HG02623 (cell line): ENCODE results near the gene LRPAP1.

Experiments used
- ATAC-seq: cut with Tn5 transposase; IDR thresholded peaks from one replicate; pipeline ENCODE4 v1.9.1; 2021; ENCODE audit warnings: moderate library complexity; ENCODE audit not compliant: unreplicated experiment

Gene LRPAP1

DNA sequence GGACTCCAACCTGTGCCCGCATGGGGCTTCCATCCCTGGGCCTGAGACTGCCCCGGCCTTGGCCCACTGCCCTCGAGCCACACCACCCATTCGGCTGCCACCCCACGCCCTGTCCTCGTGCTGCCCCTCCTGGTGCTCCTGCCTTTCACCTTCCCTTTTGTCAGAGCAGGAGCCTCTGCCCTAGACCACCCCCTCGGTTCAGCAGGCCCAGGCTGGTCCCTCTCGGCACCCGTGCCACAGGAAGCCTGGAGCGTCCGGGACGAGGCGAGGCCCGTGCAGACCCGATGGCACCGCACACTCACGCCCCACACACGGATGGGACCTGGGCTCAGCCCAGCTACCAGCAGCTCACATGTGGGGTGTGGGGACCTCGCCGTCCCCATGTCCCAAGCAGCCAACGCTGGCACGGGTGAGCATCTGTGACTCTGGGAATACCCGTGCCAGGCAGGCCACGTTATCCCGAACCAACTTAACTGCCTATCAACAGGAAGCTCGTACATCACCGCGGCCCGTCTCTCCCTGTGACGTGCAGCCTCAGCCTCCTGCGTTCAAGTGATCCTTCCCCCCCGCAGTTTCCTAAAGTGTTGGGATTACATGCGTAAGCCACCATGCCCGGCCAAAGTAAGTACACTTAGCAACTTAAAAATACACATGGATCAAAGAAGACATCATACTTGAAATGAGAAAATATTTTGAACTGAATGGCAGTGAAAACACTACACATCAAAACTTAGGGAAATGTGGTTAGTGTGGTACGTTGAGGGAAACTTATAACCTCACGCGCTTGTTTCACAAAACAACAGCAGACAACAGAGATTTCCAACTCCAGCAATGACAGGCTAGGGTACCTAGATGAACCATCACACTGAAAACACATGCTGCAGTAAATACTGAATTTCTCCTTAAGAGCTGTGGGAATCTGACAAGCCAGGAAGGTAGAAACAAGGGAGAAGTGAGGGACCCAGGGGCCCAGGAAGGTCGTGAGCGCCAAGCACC, 29.0 kb downstream of the LRPAP1 start:
- no peak for ATAC-seq

DNA sequence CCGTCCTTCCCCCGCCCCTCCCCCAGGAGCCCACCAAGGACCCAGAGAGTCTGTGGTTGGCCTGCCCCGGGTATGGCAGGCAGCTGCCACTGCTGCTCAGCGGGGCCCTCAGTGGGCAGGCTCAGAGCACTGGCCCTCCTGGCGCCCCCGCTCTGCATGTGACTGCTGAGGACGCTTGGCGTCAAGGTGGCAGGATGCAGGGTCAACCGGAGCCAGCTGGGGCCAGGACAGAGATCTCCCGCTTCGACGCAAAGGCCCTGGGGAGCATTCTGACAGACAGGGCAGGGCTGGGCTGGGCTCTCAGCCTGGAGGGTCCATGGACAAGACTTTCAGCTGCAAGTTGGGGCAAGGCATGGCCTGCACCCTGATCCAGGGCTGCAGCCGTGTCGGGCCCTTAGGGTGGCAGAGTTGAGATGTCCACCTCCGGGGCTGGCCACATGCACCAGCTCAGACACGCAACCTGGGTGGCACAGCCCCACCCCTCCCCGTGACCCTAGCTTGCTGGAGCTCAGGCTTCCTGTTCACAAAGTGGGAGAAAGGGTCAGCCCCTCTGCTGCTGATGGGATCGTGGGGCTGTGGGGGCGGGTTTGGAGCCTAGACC, 30.3 kb downstream of the LRPAP1 start:
- ATAC-seq, result no peak

DNA sequence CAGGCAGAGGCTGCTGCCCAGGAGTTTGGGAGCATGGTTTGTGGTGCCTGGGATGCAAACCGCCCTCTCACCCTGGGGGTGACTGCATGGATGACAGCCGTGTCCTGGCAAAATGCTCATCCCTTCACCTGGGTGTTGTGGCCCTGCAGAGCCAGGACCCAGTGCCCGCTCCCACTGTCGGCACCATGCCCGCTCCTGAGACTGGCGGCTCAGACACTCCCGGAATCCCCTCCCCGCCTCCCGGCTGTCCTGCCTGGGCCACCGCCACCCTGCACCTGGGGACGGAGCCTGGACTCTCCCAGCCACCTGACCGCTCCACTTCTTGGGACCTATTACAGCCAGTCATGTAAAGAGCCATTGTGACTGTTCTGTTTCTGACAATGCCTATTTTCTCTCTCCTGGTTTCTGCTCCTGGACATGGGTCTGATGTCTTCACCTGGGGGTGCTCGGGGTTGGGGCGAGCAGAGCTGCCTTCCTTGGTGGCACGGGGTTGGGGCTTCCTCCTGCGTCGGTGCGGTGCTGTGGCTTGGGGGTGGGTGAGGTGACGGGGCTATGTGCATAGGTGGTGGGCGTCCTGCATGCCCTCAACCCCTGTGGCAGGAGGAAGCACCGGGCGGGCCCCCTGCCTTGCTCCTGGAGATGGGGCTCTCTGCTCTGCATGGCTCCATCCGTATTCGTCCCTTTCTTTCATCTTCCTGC, 30.9 kb downstream of the LRPAP1 start:
- ATAC-seq, result no peak

DNA sequence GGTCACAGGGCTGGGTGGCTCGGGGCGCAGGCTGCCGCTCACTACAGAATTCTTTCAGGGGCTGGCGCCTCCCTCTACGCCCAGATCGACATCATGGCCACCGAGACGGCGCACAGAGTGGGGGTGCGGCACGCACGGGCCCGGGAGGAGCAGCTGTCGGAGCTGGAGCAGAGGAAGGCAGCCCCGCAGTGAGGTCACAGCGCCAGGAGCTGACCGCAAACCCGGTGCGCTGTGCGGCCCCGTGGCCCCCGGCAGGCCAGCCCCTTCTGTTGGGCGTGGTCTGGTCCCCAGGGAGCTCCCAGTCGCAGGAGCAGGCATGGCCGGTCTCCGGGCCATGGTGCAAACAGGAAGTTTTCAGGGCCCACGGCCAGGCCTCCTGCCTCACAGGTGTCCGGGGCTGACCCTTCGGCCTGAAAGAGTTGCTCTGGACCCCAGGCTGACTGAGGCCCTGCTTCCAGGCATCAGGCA, 31.6 kb downstream of the LRPAP1 start:
- ATAC-seq, result no peak

DNA sequence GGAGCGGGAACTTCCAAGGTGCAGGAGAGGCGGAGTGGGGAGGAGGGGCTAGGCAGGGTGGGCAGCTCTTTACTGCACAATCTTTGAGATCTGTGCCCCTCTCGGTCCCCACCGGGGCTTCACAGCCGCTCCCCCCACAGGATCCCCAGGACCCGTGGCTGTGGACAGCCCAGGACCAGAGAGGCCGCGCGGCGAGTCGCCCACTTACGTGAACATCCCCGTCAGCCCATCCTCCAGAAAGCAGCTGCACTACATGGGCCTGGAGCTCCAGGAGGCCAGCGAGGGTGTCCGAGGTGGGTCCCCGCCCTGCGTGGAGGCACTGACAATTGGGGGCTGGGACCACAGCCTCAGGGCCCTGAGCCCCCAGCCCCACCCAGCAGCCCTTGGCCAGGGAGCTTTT, 32.1 kb downstream of the LRPAP1 start:
- no peak for ATAC-seq

DNA sequence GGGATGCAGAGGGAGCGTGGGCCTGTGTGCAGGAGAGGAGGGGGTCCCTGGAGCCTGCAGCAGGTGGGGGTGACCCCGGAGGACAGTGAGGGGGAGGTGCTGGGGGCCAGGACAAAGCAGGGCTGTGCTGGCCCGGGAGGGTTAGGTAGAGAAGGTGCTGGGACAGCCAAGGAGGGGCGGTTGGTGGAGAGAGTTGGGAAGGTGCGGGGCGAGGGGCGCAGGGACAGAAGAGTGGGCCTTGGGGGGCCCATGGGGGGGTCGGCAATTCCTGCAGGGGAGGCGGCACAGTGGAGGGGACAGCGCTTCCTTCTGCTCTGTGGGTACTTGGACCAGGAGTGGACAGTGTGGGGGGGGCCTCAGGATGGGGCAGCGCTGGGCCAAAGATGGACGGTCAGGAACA, 32.5 kb downstream of the LRPAP1 start:
- no peak for ATAC-seq

DNA sequence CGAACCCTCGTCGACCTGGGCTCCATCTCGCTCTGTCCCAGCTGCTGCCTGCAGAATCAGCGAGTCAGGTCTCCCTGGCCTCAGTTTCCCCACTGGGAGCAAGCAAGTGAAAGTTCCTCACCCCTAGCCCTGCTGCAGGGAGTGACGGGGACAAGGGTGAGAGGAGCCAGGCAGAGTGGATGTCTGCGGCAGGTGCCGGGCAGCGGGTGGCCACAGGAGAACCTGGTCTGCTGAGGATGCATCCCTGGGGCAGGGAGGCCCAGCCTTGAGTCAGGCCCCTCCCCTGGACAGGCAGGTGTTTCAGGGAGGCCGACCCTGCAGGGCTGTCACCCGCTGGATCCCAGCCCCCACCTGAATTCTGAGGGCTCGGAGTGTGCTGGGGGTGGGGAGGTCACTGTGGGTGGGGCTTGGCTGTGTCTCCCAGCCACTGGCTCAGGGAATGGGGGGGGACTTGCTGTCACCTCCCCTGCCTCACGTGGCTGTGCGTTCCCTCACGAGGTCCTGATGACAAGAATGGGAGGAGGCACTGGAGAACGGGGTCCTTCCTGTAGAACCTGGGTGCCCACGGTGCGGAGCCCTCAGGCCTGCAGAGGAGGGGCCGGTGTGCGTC, 33.2 kb downstream of the LRPAP1 start:
- no peak for ATAC-seq

DNA sequence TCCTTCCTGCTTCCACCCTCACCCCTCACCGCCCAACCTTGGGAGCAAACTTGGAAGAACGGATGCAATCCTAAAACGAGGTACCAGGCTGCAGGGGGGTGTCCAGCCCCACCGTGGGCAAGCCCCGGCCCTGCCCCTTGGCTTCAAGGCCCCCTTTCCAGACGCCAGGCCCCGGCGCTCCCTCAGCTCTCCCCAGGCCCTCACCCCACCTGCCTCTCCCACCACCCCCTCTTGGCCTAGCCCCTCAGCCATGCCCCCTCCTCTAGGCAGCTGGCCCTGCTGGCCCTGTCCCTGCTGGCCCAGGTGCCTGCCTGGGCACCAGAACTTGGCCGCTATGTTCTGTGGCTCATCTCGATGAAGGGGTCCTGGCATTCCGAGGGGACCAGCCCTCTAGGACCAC, 33.8 kb downstream of the LRPAP1 start:
- no peak for ATAC-seq

DNA sequence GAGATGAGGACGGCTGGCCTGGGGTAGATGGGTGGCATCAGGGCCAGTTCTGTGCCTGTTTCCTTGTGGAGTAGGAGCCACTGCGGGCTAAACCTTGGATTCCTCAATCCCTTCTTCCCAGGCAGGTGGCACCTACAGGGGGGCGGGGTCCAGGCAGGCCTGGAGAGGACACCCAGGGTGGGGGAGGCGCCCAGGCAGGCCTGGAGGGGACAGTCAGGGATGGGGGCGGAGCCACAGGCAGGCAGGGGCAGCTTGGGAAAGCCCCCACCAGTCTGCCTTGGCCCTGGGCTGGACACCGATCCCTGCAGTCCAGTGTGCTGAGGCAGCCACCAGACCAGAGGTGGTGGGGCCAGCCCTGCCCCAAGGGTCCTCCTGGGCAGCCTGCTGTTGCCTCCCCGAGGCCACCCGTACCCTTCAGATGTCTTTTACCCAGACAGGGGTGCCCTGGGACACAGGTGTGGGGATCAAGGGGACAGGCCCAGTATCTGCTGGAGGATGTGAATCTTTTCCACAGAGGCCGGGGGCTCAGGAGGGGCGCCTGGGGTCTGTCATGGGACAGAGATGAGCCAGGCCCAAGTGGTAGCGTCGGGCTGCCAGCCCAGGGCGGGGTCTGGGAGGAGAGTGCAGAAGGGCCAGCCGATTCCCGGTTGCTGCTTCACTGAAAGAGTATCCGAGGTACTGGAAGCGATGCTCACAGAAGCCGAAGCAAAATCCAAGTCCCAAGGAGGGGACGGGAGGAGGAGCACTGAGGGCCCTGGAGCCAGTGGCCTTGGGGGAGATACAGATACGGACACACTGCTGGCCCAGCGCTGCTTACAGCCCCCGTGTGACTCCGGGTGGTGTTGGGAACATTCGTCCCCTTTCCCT, 34.5 kb downstream of the LRPAP1 start:
- no peak for ATAC-seq

DNA sequence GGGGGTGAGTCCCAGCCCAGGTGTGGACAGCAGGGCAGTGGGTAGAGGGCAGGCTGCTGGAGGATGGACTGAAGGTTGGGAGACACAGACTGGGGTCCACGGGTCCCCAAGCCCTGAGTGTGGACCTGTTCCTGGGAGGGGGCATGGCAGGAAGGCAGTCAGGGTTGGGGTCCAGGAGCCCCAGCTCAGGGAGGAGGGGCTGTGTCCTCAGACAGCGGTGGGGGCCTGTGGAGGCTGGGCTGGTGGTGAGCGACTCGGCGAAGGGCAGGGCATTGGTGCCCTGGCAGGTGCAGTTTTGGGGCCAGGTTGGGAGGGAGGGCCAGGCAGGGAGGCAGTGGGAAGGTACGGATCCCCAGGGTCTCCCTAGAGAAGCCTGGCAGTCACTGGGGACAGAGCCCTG, 35.1 kb downstream of the LRPAP1 start:
- ATAC-seq, result no peak

DNA sequence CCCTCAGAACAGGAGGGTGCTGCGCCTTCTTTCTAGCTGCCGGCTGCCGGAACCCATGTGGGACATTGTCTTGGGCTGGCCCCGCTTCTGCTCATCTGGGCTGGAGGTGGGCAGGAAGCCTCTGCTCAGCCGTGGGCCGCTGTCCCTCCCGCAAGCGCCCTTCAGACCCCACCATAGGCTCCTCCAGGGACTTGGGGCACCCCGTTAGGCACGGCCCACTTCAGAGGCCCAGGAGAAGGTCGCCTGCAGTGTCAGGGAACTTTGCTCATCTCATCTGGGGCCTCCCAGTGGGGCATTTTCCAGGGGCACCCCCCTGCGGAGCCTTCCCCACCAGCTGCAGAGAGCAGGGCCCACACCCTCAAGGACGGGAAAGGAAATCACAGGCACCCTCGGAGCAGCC, 36.2 kb downstream of the LRPAP1 start:
- ATAC-seq, result no peak

DNA sequence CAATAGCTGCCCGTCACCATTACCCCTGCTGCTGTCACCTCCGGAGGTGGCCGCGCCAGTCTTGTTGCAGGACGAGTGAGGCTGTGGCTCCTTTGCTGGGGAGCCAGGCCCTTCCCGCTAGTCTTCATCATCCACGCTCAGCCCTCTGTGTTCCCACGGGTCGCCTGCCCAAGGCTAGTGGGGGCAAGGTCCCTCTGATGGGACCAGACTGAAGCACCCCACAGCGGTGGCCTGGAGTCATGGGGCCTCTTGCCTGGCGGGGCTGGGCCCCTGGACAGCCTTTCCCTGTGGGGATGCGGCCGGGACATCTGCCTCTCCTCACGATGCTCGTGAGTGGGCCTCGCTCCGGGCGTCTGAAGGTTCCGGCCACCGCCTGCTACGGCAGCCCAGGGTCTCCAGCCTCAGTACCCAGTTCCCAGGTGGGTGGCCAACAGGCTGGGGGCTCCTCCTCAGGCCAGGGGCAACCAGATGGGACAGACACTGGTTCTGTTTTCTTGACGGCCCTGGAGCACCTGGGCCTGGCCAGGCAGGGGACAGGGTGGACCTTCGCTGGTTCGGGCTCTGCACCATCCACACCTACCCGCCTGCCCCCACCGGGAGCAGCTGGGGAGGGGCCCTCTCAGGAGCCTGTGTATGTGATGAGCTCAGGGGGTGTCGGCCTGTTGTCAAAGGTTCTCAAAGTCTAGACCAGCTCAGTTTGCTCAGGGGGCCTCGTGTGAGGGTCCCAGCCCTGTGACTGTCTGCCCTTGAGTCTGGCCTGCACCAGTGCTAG, 36.8 kb downstream of the LRPAP1 start:
- ATAC-seq, result no peak

DNA sequence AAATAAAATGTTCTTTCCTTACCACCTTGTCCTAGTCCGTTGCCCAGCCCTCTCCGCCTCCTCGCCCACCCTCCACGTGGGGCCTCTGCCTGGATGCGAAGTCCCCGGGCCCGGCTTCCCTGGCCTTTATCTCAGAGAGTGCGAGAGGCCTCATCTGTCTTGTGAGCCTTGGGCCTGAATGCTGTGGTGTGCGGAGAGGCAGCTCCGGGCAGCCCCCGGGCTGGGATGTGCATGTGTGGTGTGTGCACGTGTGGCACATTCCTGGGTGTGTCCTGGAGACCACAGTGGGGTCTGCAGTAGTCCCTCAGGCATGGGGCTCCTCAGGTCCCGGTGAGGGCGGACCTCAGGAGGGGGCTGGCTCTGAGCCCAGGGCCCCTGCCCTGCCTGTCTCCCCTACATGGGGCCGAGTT, 37.8 kb downstream of the LRPAP1 start:
- ATAC-seq, result no peak

DNA sequence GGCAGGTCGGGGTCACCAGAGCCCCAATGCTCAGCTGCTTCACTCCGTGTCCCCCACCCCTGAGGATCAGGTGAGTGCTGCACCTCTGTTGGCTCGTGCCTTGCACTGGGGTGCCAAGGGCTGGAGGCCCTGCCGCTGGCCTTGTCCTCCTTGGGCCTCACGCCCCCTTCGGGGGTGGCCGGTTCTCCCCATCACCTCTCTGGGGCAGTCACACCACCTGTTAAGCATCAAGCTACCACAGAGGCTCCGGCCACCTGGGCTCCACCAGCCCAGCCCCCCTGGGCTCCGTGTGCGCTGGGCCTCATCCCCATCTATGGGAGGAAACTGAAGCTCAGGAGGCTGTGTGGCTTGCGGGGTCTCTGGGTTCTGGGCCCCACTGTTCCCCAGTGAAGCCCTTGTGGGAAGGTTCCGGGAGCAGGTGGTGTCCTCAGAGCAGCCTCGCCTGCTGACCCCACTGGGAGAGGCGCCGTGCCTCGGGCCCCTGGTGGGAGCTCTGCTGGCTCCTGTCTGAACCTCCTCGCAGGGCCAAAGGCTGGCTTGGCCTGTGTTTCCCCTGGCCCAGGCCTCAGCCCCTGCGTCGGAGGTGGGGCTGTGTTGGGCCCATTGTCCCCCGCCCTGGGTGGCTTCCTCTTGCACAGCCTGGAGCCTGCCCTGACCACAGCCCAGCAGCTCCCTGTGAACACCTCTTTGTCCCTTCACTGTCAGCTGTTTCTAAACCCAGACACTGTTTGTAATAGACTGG, 38.3 kb downstream of the LRPAP1 start:
- ATAC-seq, result no peak

DNA sequence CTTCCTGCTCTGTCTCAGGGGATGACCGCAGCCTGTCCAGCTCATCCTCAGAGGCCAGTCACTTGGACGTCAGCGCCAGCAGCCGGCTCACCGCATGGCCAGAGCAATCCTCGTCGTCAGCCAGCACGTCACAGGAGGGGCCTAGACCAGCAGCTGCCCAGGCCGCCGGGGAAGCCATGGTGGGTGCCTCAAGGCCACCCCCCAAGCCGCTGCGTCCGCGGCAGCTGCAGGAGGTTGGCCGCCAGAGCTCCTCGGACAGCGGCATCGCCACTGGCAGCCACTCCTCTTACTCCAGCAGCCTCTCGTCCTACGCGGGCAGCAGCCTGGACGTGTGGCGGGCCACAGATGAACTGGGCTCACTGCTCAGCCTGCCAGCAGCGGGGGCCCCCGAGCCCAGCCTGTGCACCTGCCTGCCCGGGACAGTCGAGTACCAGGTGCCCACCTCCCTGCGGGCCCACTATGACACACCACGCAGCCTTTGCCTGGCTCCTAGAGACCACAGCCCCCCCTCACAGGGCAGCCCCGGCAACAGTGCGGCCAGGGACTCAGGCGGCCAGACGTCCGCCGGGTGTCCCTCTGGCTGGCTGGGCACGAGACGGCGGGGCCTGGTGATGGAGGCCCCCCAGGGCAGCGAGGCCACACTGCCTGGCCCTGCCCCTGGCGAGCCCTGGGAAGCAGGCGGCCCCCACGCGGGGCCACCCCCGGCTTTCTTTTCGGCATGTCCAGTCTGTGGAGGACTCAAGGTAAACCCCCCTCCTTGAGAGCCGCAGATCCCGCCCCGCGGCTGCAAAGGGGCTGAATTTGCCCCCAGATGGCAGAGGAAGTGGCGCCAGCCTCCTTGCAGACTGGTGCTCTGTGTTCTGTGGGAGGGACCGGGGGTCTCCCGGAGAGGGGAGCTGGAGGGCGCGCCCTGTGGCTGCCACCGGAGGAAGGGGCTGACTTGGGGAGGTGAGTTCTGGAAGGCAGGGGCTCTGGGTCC, 39.2 kb downstream of the LRPAP1 start:
- ATAC-seq, result no peak

DNA sequence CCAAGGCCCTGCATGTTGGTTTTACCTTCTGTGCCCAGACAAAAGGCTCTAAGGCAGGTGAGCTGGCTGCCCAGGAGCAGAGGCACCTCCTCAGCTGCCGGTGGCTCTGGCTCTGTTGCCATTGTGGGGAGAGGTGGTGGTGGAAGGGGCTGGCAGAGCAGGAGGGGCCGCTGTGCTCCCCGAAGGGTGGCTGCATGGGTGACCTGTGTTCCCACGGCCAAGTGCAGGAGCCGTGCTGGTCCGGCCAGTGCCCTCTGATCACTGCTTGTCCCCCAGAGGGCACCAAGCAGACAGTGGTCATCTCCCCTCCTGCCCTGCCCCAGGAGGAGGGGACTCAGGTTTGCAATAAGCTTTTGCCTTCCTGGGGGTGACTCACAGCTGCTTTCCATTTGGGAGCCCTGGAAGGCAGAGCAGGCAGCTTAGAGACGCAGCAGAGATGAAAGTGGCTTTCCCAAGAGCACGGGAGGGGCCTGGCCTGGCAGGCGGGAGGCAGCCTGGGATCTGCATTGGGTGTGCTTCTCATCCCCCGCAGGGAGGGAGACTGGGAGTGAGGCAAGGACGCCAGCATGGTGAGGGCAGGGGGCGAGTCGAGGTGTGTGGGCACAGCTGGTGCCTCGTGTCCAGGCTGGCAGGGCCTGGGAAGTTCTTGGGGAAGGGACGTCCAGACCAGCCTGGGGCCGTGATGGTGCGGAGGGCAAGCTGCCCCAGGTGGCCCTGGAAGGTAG, 40.4 kb downstream of the LRPAP1 start:
- no peak for ATAC-seq

DNA sequence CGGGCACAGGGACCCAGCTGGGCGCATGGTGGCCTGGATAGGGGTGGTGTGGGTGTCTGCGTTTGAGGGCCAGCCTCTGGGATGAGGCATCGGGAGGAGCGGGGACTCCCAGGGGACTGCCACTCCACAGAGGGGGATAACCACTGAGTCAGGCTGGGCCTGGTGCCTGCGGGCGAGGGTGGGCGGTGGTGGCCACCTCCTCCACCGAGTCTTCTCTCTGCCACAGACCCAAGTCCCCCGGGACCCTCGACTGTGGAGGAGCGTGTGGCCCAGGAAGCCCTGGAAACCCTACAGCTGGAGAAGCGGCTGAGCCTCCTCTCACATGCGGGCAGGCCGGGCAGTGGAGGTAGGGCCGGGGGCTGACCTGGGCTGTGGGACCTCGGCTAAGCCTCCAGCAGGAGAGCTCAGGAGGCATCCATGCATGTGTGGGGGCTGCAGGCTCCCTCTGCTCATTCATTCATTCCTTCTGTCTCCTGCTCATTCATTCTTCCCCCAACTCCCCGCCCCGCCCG, 42.7 kb downstream of the LRPAP1 start:
- no peak for ATAC-seq
